Activated naive CD8-positive, alpha-beta T cell (primary cell): ENCODE data around the gene OSER1.

Source experiments
- H3K27ac Mint-ChIP-seq: one replicate; pipeline ENCODE4 v1.8.0; 2021; ENCODE audit warnings: mixed read lengths
- H3K27me3 Mint-ChIP-seq: one replicate; pipeline ENCODE4 v1.8.0; 2021; ENCODE audit warnings: mixed read lengths
- H3K36me3 Mint-ChIP-seq: one replicate; pipeline ENCODE4 v1.8.0; 2021; ENCODE audit warnings: mixed read lengths
- H3K4me1 Mint-ChIP-seq: one replicate; pipeline ENCODE4 v1.8.0; 2021; ENCODE audit warnings: low read depth, mixed read lengths
- H3K4me3 Mint-ChIP-seq: one replicate; pipeline ENCODE4 v1.8.0; 2021; ENCODE audit warnings: mild to moderate bottlenecking, mixed read lengths
- H3K9me3 Mint-ChIP-seq: one replicate; pipeline ENCODE4 v1.8.0; 2021; ENCODE audit warnings: low read depth, mixed read lengths

The OSER1 gene

GRCh38 chr20:44217342-44218092, 6.9 kb upstream of the OSER1 start:
- no peaks in the 10 kb centered on the region for H3K9me3 Mint-ChIP-seq
- H3K27ac Mint-ChIP-seq = peak overlapping the region; percentile 88
- H3K4me3 Mint-ChIP-seq = peak overlapping the region; percentile 88
- no peaks in the 10 kb centered on the region for H3K27me3 Mint-ChIP-seq
- H3K36me3 Mint-ChIP-seq = peaks cover 2% of the 10 kb centered on the region
- peaks cover 63% of the 10 kb centered on the region for H3K4me1 Mint-ChIP-seq

DNA sequence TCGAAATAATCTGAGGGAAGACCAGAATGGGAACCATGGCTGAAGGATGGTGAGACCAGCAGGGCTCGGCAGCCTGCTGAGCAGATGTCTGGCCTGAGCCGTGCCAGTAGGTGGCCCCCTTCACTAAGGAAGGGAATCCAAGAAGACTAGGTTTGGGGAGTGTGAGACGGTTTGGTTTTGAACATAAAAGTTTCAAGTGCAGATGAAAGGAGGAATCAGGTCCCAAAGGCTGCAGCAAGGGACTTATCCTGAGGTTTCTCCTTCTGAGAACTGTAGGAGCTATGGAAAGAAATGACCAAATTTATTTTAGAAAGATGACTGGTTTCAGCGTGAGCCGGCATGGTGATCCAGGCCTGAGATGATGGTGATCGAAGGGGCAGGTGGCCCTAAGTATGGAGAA, 4.6 kb upstream of the OSER1 start:
- Mint-ChIP-seq H3K4me1 (peaks cover 70% of the 10 kb centered on the region), H3K27ac (peak overlapping the region; percentile 65), H3K36me3 (peaks cover 2% of the 10 kb centered on the region), H3K27me3 (no peaks in the 10 kb centered on the region), H3K9me3 (no peaks in the 10 kb centered on the region), H3K4me3 (peak overlapping the region; percentile 20)

DNA sequence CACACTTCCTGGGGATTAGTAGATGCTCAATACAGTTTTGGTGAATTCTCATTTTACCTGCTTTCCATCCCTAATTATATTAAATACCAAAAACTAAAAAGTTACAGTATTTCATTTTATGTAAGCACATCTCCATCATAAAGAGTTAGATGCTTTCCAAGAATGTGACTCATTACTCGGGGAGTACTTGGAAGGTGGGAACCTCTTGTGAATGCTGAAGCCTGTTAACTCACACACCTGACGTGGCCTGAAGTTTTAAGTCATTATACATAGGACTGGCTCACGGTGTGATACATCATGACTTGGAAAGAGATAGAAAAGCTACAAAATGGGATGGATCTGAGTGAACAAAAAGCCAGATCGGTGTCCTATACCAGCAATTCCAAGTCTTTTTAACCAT, 2.2 kb upstream of the OSER1 start:
- no peaks in the 10 kb centered on the region for H3K27me3 Mint-ChIP-seq
- H3K27ac Mint-ChIP-seq = peak overlapping the region; percentile 65

GRCh38 chr20:44211177-44212039, 837 bp upstream of the OSER1 start:
- peaks cover 2% of the 10 kb centered on the region for H3K36me3 Mint-ChIP-seq

More for the DNA sequence above, 2.2 kb upstream of the OSER1 start:
- Mint-ChIP-seq H3K4me3 (no peak overlapping the region), H3K4me1 (peaks cover 67% of the 10 kb centered on the region), H3K9me3 (no peaks in the 10 kb centered on the region), H3K36me3 (peaks cover 2% of the 10 kb centered on the region)

DNA sequence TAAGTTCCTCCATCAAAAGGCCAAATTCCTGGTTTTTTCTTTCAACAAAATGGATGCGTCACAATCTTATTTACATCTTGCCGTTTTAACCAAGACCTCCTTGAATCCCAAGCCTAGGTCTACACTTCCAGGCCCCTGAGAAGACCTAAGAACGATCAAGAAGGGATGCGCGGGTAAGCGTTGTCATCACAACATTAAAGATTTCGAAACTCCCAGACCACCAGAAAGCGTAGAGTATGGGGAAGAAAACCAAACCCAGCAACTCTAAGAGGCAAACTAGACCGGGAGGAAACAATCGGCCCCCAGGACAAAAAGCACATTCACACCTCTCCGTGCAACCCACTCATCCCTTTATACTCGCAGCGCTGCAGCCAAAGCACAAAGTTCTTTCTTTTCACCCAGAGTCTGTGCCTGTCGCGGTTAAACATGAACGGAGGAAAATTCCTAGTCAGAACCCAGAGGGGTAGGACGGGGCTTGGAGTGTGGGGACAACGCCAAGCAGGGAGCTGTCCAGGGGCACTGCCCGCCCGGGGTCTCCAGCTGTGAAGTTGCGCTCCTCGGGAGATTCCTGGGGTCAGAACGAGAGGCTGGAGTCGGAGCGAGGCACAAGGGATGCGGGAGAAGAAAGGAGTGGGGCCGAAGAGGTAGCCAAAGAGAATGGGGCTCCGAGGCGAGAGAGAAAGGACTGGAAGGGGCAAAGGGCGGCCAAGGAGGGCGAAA, 725 bp downstream of the OSER1 start:
- H3K4me1 Mint-ChIP-seq = peaks cover 58% of the 10 kb centered on the region
- H3K27ac Mint-ChIP-seq = peak overlapping the region; percentile 98
- peaks cover 3% of the 10 kb centered on the region for H3K36me3 Mint-ChIP-seq
- H3K27me3 Mint-ChIP-seq = no peaks in the 10 kb centered on the region
- H3K9me3 Mint-ChIP-seq = no peaks in the 10 kb centered on the region
- peak overlapping the region; percentile 97 for H3K4me3 Mint-ChIP-seq

More at GRCh38 chr20:44211177-44212039, 837 bp upstream of the OSER1 start:
- H3K27ac Mint-ChIP-seq = peak overlapping the region; percentile 98
- no peaks in the 10 kb centered on the region for H3K27me3 Mint-ChIP-seq
- peaks cover 67% of the 10 kb centered on the region for H3K4me1 Mint-ChIP-seq
- peak overlapping the region; percentile 97 for H3K4me3 Mint-ChIP-seq
- H3K9me3 Mint-ChIP-seq = no peaks in the 10 kb centered on the region

DNA sequence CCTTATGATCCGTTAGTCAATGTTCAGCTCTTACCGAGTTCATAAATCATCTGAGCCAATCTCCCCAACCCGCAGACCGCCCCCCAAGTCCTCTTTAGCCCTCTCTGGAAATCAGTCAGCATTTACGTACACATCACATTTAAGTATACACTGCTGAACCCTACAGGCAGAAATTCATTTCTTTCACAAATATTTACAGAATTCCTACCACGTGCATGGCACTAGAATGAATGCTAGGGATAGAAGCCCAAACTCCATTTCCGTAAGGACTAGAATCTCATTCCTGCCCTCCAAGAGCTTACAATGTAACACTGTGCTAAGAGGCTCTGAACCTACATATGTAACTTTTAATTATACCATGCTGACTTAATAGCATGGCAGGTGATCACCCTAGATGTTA, 1.8 kb downstream of the OSER1 start:
- Mint-ChIP-seq H3K36me3 (peaks cover 3% of the 10 kb centered on the region), H3K27me3 (no peaks in the 10 kb centered on the region), H3K4me3 (peak overlapping the region; percentile 97), H3K27ac (peak overlapping the region; percentile 98), H3K4me1 (peaks cover 63% of the 10 kb centered on the region), H3K9me3 (no peaks in the 10 kb centered on the region)

DNA sequence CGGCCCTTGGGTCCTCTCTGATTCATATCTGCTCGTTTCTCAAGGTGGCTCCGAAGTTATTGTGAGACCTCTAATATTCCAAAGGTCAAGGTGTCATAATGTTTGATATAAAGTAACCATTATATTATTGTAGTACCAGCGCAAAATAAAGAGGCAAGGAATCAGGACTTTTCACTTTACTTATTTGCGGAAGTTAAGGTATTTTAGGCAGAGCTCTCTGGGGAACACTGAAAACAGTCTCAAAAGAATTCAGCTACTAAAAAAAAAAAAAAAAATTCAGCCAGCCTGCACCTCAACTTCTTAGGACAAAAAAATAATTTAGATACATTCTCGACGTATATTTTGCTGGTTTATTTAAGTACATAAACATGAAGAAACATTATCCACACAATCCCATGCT, 2.4 kb downstream of the OSER1 start:
- Mint-ChIP-seq H3K27ac (no peak overlapping the region), H3K9me3 (no peaks in the 10 kb centered on the region), H3K4me1 (peaks cover 65% of the 10 kb centered on the region), H3K36me3 (peaks cover 3% of the 10 kb centered on the region), H3K27me3 (no peaks in the 10 kb centered on the region), H3K4me3 (peak overlapping the region; percentile 97)

DNA sequence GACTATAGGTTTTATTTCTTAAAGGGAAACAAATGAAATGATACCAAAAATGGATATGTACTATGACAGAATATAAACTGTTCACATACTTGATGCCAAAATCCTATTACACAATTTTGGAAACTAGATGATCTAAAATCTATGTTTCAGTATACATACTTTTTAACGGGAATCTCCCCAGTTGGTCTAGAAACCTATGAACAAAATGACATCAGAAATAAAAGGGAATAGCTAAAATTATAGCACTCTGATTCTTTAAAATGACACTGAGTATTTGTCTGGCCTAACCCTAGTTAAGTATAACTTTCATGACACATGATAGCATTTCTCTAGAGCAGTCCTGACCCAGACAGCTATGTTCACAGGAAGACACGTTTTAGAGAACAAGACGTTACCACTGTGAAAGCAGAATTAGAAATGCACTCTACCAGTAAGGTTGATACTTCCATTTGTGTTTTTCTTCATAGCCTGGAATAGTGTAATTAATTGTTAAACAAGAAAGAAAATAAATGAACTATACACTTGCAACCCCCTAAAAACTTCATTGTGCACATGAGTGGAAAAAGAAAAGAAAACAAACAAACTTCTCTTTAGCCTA, 3.3 kb downstream of the OSER1 start:
- no peaks in the 10 kb centered on the region for H3K27me3 Mint-ChIP-seq
- H3K36me3 Mint-ChIP-seq = peaks cover 3% of the 10 kb centered on the region
- peak overlapping the region; percentile 67 for H3K27ac Mint-ChIP-seq
- H3K4me1 Mint-ChIP-seq = peaks cover 57% of the 10 kb centered on the region
- H3K4me3 Mint-ChIP-seq = peak overlapping the region; percentile 27
- H3K9me3 Mint-ChIP-seq = no peaks in the 10 kb centered on the region

- peaks cover 50% of the 10 kb centered on the region for H3K4me1 Mint-ChIP-seq
- H3K4me3 Mint-ChIP-seq = no peak overlapping the region
- H3K27me3 Mint-ChIP-seq = no peaks in the 10 kb centered on the region
- H3K27ac Mint-ChIP-seq = peak overlapping the region; percentile 28
- H3K9me3 Mint-ChIP-seq = no peaks in the 10 kb centered on the region
- peaks cover 8% of the 10 kb centered on the region for H3K36me3 Mint-ChIP-seq
Observed at GRCh38 chr20:44206132-44206531, 4.4 kb downstream of the OSER1 start.

DNA sequence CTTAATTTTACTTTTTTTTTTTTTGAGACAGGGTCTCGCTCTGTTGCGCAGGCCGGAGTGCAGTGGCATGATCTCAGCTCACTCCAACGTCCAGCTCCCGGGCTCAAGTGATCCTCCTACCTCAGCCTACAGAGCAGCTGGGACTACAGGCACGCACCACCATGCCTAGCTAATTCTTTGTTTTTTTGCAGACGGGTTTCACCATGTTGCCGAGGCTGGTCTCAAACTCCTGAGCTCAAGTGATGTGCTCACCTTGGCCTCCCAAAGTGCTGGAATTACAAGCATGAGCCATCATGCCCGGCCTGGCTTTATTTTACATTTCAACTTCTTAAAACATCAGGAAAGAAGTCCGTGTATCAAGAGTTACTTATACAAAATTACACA, 5.7 kb downstream of the OSER1 start:
- peaks cover 8% of the 10 kb centered on the region for H3K36me3 Mint-ChIP-seq
- no peak overlapping the region for H3K27ac Mint-ChIP-seq
- no peak overlapping the region for H3K4me3 Mint-ChIP-seq
- H3K27me3 Mint-ChIP-seq = no peaks in the 10 kb centered on the region
- H3K9me3 Mint-ChIP-seq = no peaks in the 10 kb centered on the region
- H3K4me1 Mint-ChIP-seq = peaks cover 53% of the 10 kb centered on the region

GRCh38 chr20:44204156-44204831, 6.3 kb downstream of the OSER1 start:
- H3K36me3 Mint-ChIP-seq = peaks cover 12% of the 10 kb centered on the region
- peaks cover 52% of the 10 kb centered on the region for H3K4me1 Mint-ChIP-seq
- H3K4me3 Mint-ChIP-seq = no peak overlapping the region

DNA sequence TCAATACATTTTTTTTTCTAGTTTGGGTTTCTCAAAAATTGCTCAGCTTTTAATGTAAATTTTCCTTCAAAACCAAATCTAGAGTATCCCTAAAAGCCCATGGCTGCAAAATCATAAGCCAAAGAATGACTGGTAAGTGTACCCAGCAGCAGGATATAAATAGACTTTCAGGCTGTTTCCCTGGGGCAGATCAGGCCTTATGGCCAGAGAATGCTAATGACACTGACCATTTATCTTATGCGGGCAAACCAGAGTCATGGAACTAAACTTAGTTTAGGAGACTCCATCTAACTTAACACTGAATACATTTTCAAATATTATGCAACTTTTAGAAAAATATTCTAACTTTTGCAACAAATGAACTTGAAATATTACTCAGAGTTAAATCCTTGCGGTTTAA, 7.4 kb downstream of the OSER1 start:
- Mint-ChIP-seq H3K36me3 (peaks cover 15% of the 10 kb centered on the region), H3K4me3 (no peak overlapping the region), H3K9me3 (no peaks in the 10 kb centered on the region), H3K4me1 (peaks cover 46% of the 10 kb centered on the region), H3K27me3 (no peaks in the 10 kb centered on the region), H3K27ac (no peak overlapping the region)

More at GRCh38 chr20:44204156-44204831, 6.3 kb downstream of the OSER1 start:
- Mint-ChIP-seq H3K9me3 (no peaks in the 10 kb centered on the region), H3K27me3 (no peaks in the 10 kb centered on the region), H3K27ac (peak overlapping the region; percentile 38)

- Mint-ChIP-seq H3K9me3 (no peaks in the 10 kb centered on the region), H3K27ac (peak overlapping the region; percentile 77), H3K27me3 (no peaks in the 10 kb centered on the region), H3K4me3 (no peak overlapping the region), H3K4me1 (peaks cover 29% of the 10 kb centered on the region), H3K36me3 (peaks cover 19% of the 10 kb centered on the region)
Observed at GRCh38 chr20:44200983-44201382, 9.6 kb downstream of the OSER1 start.

DNA sequence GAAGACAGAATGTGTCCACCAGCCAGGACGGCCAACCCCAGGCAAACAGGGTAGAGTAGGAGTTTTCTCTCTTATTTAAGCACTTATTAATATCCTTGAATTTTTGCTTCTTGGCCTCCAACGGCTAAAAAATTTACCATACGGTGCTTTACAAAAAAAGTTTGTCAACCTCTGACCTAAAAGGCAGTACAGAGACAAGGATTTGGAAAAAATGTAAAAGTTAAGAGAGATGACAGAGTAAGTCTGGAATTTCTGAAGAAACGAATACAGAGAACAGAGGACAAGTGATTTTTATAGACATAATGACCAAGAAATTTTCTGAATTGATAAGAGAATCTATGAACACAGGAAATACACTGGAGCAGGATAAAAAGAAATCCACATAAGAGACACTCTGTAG, 10.2 kb downstream of the OSER1 start:
- Mint-ChIP-seq H3K27me3 (no peaks in the 10 kb centered on the region), H3K9me3 (no peaks in the 10 kb centered on the region), H3K36me3 (peaks cover 18% of the 10 kb centered on the region), H3K4me3 (no peak overlapping the region), H3K4me1 (peaks cover 29% of the 10 kb centered on the region), H3K27ac (peak overlapping the region; percentile 77)
